Panc1 (cell line): ENCODE results near the gene GADL1. TPM values are rescaled to one million over a fixed set of nuclear protein-coding genes. Genes with fewer than 3 reads are reported as not detected.

Source experiments
- ATAC-seq: fragments of 200-7000 bp; cut with Tn5 transposase; 2 replicates; pipeline ENCODE4 v1.9.1; 2020; ENCODE audit warnings: mild to moderate bottlenecking, moderate library complexity
- BruUV-seq: library from RNA; stranded (reverse); fragments of 400-500 nt; replicated peaks from 2 replicates; lab custom pipeline; 2021; lab: Mats Ljungman, UMichigan
- CTCF ChIA-PET: fragments of 300-600 bp; sonication (Branson Sonifier 250); formaldehyde crosslinking; loops from one replicate; lab custom pipeline; 2022; ENCODE audit warnings: antibody characterized with exemption; lab: Charles Lee
- POLR2A ChIA-PET: fragments of 300-600 bp; sonication (Branson Sonifier 250); formaldehyde crosslinking; loops from one replicate; lab custom pipeline; 2022; ENCODE audit warnings: antibody characterized with exemption; lab: Charles Lee
- DNase-seq: peaks from one replicate; pipeline ENCODE4 v3.0.0-alpha.2; 2010; ENCODE audit warnings: low read depth, low spot score
- H3K27ac ChIP-seq: 2 replicates; pipeline ENCODE4 v1.5.1; 2011; ENCODE audit warnings: mild to moderate bottlenecking, low read length, inconsistent platforms
- H3K27me3 ChIP-seq: fragments of 200-500 bp; sonication (Bioruptor generic); 2 replicates; pipeline ENCODE4 v1.6.0; 2014; ENCODE audit warnings: low read length, inconsistent platforms; ENCODE audit not compliant: control insufficient read depth, insufficient read depth
- H3K36me3 ChIP-seq: fragments of 200-500 bp; sonication (Bioruptor generic); 2 replicates; pipeline ENCODE4 v1.5.1; 2014; ENCODE audit warnings: inconsistent platforms, mild to moderate bottlenecking, low read length, moderate library complexity; ENCODE audit not compliant: control insufficient read depth, insufficient read depth
- H3K4me1 ChIP-seq: 2 replicates; pipeline ENCODE4 v1.5.1; 2011; ENCODE audit warnings: inconsistent platforms, mild to moderate bottlenecking, low read length, moderate library complexity; ENCODE audit not compliant: control insufficient read depth, insufficient read depth
- H3K4me3 ChIP-seq, 2 experiments: 2 replicates each; pipeline ENCODE4 v1.5.1; 2011 to 2012; ENCODE audit warnings: low read depth in 2 of 2, low read length in 2 of 2, mild to moderate bottlenecking in 2 of 2, inconsistent platforms in 1 of 2, moderate library complexity in 1 of 2
- H3K9me3 ChIP-seq: fragments of 200-500 bp; sonication (Bioruptor generic); 2 replicates; pipeline ENCODE4 v1.5.1; 2014; ENCODE audit warnings: low read depth, mild to moderate bottlenecking, inconsistent platforms, low read length, moderate library complexity; ENCODE audit not compliant: control insufficient read depth, insufficient read depth
- POLR2AphosphoS5 ChIP-seq: IDR thresholded peaks from 2 replicates; pipeline ENCODE4 v1.6.1; 2012; ENCODE audit warnings: mild to moderate bottlenecking, low read depth, low read length, moderate library complexity
- REST ChIP-seq, 2 experiments: IDR thresholded peaks; 2 replicates each; pipeline ENCODE4 v1.6.1; 2011 to 2012; ENCODE audit warnings: low read depth in 2 of 2, control low read depth in 1 of 2, low read length in 1 of 2, mild to moderate bottlenecking in 1 of 2, moderate library complexity in 1 of 2; ENCODE audit not compliant: insufficient read depth in 1 of 2
- SIN3A ChIP-seq: IDR thresholded peaks from 2 replicates; pipeline ENCODE4 v1.6.1; 2012; ENCODE audit warnings: low read depth, mild to moderate bottlenecking, low read length, moderate library complexity, borderline replicate concordance; ENCODE audit not compliant: insufficient read depth
- TCF7L2 ChIP-seq: IDR thresholded peaks from 2 replicates; pipeline ENCODE4 v1.6.1; 2011; ENCODE audit warnings: mild to moderate bottlenecking, low read depth, low read length, inconsistent platforms
- in situ Hi-C: cut with HindIII; loops from 2 replicates; pipeline ENCODE4 v1.10.0; 2016; ENCODE audit warnings: low sequenced_read_pairs, low pct_unique_long_range_greater_than_20kb
- intact Hi-C: fragments of 100-400 bp; cut with micrococcal nuclease; formaldehyde crosslinking; loops from one replicate; pipeline ENCODE4 v1.10.0; 2022; ENCODE audit not compliant: unreplicated experiment
- total RNA-seq: library from RNA; stranded (reverse); gene quantifications from one replicate; pipeline ENCODE4 v1.2.1, GENCODE V29; 2021; ENCODE audit not compliant: unreplicated experiment
- TF ChIP-seq, protein P1 (sequence below): fragments of 450-650 bp; IDR thresholded peaks from 2 replicates; pipeline ENCODE4 v1.5.1; 2017; ENCODE audit warnings: mild to moderate bottlenecking

The GADL1 gene
- total RNA-seq, 1 experiment from 2014 or later: not detected

DNA sequence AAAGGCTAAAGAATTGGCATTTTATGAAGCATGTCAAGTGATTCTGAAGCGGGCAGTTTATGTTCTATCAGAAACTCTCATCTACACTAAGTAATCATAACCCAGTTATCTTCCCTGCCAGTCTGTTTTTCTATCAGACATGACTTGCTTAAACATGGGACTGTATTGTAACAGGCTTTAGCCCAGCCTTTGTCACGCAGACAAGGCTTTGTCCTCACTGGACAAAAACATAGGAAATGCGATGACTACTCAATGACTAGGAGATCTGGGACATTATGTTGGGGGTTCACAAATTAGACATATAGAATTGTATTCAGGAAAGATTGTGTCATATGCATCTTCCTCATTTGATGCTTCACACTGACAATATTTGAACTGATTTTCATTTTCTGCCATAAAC is 115.5 kb downstream of the GADL1 start:
- no peak overlapping the region for H3K4me3 ChIP-seq
- DNase-seq (no peak), ATAC-seq (no peak)
- H3K4me1 ChIP-seq: no peaks in the 10 kb centered on the region
- H3K36me3 ChIP-seq: no peaks in the 10 kb centered on the region
- no peak overlapping the region for H3K27ac ChIP-seq
- intact Hi-C loops (no loop called here), in situ Hi-C loops (no loop called here)
- POLR2A ChIA-PET: no interaction called here
- no peaks in the 10 kb centered on the region for H3K9me3 ChIP-seq
- TF ChIP-seq POLR2AphosphoS5 (no peak), SIN3A (no peak), TCF7L2 (no peak), REST (IDR thresholded peaks at IDR 0.05; ENCODE audit: insufficient read depth in 1 of 2, low read depth in 2 of 2, low read length in 1 of 2) (no peak)
- TF ChIP-seq, protein P1, sequence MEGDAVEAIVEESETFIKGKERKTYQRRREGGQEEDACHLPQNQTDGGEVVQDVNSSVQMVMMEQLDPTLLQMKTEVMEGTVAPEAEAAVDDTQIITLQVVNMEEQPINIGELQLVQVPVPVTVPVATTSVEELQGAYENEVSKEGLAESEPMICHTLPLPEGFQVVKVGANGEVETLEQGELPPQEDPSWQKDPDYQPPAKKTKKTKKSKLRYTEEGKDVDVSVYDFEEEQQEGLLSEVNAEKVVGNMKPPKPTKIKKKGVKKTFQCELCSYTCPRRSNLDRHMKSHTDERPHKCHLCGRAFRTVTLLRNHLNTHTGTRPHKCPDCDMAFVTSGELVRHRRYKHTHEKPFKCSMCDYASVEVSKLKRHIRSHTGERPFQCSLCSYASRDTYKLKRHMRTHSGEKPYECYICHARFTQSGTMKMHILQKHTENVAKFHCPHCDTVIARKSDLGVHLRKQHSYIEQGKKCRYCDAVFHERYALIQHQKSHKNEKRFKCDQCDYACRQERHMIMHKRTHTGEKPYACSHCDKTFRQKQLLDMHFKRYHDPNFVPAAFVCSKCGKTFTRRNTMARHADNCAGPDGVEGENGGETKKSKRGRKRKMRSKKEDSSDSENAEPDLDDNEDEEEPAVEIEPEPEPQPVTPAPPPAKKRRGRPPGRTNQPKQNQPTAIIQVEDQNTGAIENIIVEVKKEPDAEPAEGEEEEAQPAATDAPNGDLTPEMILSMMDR: no peak
- BruUV-seq: no TSS peak
- H3K27me3 ChIP-seq: no peaks in the 10 kb centered on the region; the same call in 1 of the 2 replicates
- CTCF ChIA-PET: no interaction called here

DNA sequence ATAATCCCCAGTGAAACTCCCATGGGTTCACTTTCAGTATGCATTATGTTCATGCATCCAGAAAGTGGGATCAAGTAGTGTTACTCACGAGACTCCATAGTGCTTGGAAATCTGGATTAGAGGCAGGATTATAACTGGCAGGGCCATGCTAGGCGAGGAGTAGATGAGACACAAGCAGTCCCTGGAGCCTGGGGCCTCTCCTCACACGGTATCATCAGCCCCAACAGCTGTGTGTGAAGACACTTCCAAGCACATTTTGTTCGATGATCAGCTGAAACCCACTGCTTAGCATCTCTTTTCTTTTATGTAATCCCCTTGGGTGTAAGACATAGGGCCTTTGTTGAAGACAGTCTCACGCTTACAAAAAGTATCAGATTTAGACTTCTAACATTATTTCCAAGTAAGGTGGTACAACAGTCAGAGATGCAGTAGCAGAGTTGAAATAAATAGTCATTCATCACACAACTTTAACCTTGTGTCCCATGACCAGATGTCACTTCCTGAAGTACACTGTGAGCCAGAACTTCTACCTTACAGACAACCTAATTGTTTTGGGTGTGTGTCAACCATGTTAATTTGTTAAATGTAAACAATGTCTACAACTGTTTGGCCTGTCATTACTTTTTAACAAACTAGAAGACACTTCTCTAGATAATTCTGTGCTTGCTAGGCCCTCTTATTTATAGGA is 116.9 kb downstream of the GADL1 start:
- in situ Hi-C loops (no loop called here), intact Hi-C loops (no loop called here)
- ChIA-PET POLR2A (no interaction called here), CTCF (no interaction called here)
- ATAC-seq: no peak
- Histone ChIP-seq H3K4me1 (no peaks in the 10 kb centered on the region), H3K27ac (no peak overlapping the region), H3K9me3 (no peaks in the 10 kb centered on the region), H3K4me3 (no peak overlapping the region), H3K27me3 (no peaks in the 10 kb centered on the region; the same call in 1 of the 2 replicates), H3K36me3 (no peaks in the 10 kb centered on the region)
- BruUV-seq: no TSS peak
- TF ChIP-seq POLR2AphosphoS5: no peak
- TF ChIP-seq REST (IDR thresholded peaks at IDR 0.05; ENCODE audit: insufficient read depth in 1 of 2, low read depth in 2 of 2, low read length in 1 of 2): no peak
- TF ChIP-seq, protein P1: no peak
- no peak for TF ChIP-seq TCF7L2
- no peak for TF ChIP-seq SIN3A
- no peak for DNase-seq
